Smooth muscle cell (in vitro differentiated cells): ENCODE results near the gene PKD1. TPM values are rescaled to one million over a fixed set of nuclear protein-coding genes. Genes with fewer than 3 reads are reported as not detected.

Source experiments
- DNase-seq: peaks from one replicate; lab custom pipeline; 2025; ENCODE audit not compliant: unreplicated experiment; lab: John Stamatoyannopoulos, UW
- H2AFZ ChIP-seq: fragments of 200-600 bp; sonication (generic); 2 replicates; pipeline ENCODE4 v1.6.0; 2016; ENCODE audit warnings: antibody characterized with exemption, low read depth, mild to moderate bottlenecking
- H3F3A ChIP-seq: fragments of 200-600 bp; sonication (generic); 2 replicates; pipeline ENCODE4 v1.6.0; 2017; ENCODE audit warnings: antibody characterized with exemption, low read depth
- H3K27ac ChIP-seq: fragments of 200-600 bp; sonication (generic); 2 replicates; pipeline ENCODE4 v1.5.1; 2016; ENCODE audit warnings: low read depth, mild to moderate bottlenecking
- H3K27me3 ChIP-seq: fragments of 200-600 bp; sonication (generic); 2 replicates; pipeline ENCODE4 v1.6.1; 2016; ENCODE audit warnings: low read depth, mild to moderate bottlenecking
- H3K36me3 ChIP-seq: fragments of 200-600 bp; sonication (generic); 2 replicates; pipeline ENCODE4 v1.5.1; 2016; ENCODE audit warnings: low read depth
- H3K4me1 ChIP-seq: fragments of 200-600 bp; sonication (generic); 2 replicates; pipeline ENCODE4 v1.5.1; 2016; ENCODE audit warnings: low read depth
- H3K4me2 ChIP-seq: fragments of 200-600 bp; sonication (generic); 2 replicates; pipeline ENCODE4 v1.6.0; 2016; ENCODE audit warnings: mild to moderate bottlenecking
- H3K4me3 ChIP-seq: fragments of 200-600 bp; sonication (generic); 2 replicates; pipeline ENCODE4 v1.5.1; 2016; ENCODE audit warnings: mild to moderate bottlenecking
- H3K79me2 ChIP-seq: fragments of 200-600 bp; sonication (generic); 2 replicates; pipeline ENCODE4 v1.6.0; 2016; ENCODE audit warnings: low read depth, mild to moderate bottlenecking
- H3K9ac ChIP-seq: fragments of 200-600 bp; sonication (generic); 2 replicates; pipeline ENCODE4 v1.6.0; 2016; ENCODE audit warnings: low read depth
- H3K9me3 ChIP-seq: fragments of 200-600 bp; sonication (generic); replicated peaks from 2 replicates; pipeline ENCODE4 v1.5.1; 2016; ENCODE audit warnings: low read depth
- H4K20me1 ChIP-seq: fragments of 200-600 bp; sonication (generic); 2 replicates; pipeline ENCODE4 v1.6.0; 2016; ENCODE audit warnings: low read depth
- CTCF ChIP-seq: fragments of 200-600 bp; sonication (generic); IDR thresholded peaks from 2 replicates; pipeline ENCODE4 v1.5.1; 2017; ENCODE audit warnings: borderline replicate concordance, mild to moderate bottlenecking, antibody characterized with exemption; ENCODE audit not compliant: insufficient read depth, poor library complexity, severe bottlenecking
- WGBS: methylation state at CpG from one replicate; pipeline ENCODE4 v1.1.7; 2016; ENCODE audit warnings: low lambda C conversion rate; 5-methylcytosine and 5-hydroxymethylcytosine counted together
- polyA plus RNA-seq: library from polyadenylated mRNA; unstranded; fragments of >200 nt; fragmentation: Nextera tagmentation; extraction: Ambion mirVana; gene quantifications from 2 replicates; pipeline ENCODE4 v1.2.1, GENCODE V29; 2016
- total RNA-seq: library from RNA; depleted of rRNA; stranded (reverse); fragments of >200 nt; gene quantifications from 2 replicates; pipeline ENCODE4 v1.2.3, GENCODE V29; 2014

Gene PKD1
- total and polyA plus RNA-seq, 2 experiments from 2014 or later: 47.9 to 70.1 TPM

- H3K36me3 ChIP-seq: no peaks in the 10 kb centered on the region
- no peaks in the 10 kb centered on the region for H3K9me3 ChIP-seq
- peak; percentile 51 for DNase-seq
- 21% methylated on average over 18 of the region's 55 CpGs for WGBS
- peaks cover 60% of the 10 kb centered on the region for H4K20me1 ChIP-seq
- peak within 1 kb of the TSS; percentile 56 for H3K4me3 ChIP-seq
- H3K27ac ChIP-seq: no peak within 1 kb of the TSS
- H3K27me3 ChIP-seq: no peaks in the 10 kb centered on the region
- peaks cover 14% of the 10 kb centered on the region for H3K79me2 ChIP-seq
- H3F3A ChIP-seq: peaks cover 24% of the 10 kb centered on the region
- TF ChIP-seq CTCF: no peak
- no peak within 1 kb of the TSS for H3K9ac ChIP-seq
- H3K4me2 ChIP-seq: peak within 1 kb of the TSS; percentile 89
- H2AFZ ChIP-seq: no peak within 1 kb of the TSS
- H3K4me1 ChIP-seq: peaks cover 30% of the 10 kb centered on the region
Observed at GRCh38 chr16:2147981-2148671, 12.4 kb upstream of the PKD1 start, which contains the start of gene RAB26. Gene RAB26 (plus strand): TSS chr16:2148625. CDS start chr16:2148784, 159 bp downstream.

- H3K9ac ChIP-seq: no peak overlapping the region
- peaks cover 24% of the 10 kb centered on the region for H3F3A ChIP-seq
- no peak for DNase-seq
- no peaks in the 10 kb centered on the region for H3K36me3 ChIP-seq
- no peak overlapping the region for H3K4me3 ChIP-seq
- H3K4me1 ChIP-seq: peaks cover 23% of the 10 kb centered on the region
- WGBS: 90% methylated on average over 6 of the region's 6 CpGs
- H4K20me1 ChIP-seq: peaks cover 52% of the 10 kb centered on the region
- no peaks in the 10 kb centered on the region for H3K9me3 ChIP-seq
- no peak for TF ChIP-seq CTCF
- H3K4me2 ChIP-seq: no peak overlapping the region
- no peak overlapping the region for H3K27ac ChIP-seq
- peaks cover 6% of the 10 kb centered on the region for H3K79me2 ChIP-seq
- H2AFZ ChIP-seq: no peak overlapping the region
- no peaks in the 10 kb centered on the region for H3K27me3 ChIP-seq
Observed at GRCh38 chr16:2147378-2147777, 11.7 kb upstream of the PKD1 start.

- 83% methylated on average over 5 of the region's 5 CpGs for WGBS
- H3K36me3 ChIP-seq: no peaks in the 10 kb centered on the region
- H2AFZ ChIP-seq: no peak overlapping the region
- no peaks in the 10 kb centered on the region for H3K79me2 ChIP-seq
- peaks cover 10% of the 10 kb centered on the region for H3F3A ChIP-seq
- H3K4me3 ChIP-seq: no peak overlapping the region
- no peak overlapping the region for H3K4me2 ChIP-seq
- peaks cover 14% of the 10 kb centered on the region for H3K4me1 ChIP-seq
- no peaks in the 10 kb centered on the region for H3K9me3 ChIP-seq
- no peak overlapping the region for H3K27ac ChIP-seq
- no peak for TF ChIP-seq CTCF
- DNase-seq: no peak
- H4K20me1 ChIP-seq: peaks cover 37% of the 10 kb centered on the region
- H3K27me3 ChIP-seq: no peaks in the 10 kb centered on the region
- no peak overlapping the region for H3K9ac ChIP-seq
Observed at GRCh38 chr16:2145843-2146242, 10.1 kb upstream of the PKD1 start.
